ENCODE data around the gene GPHN. TPM values are rescaled to one million over a fixed set of nuclear protein-coding genes. Genes with fewer than 3 reads are reported as not detected.

Gene GPHN
- polyA plus RNA-seq, 2 of the 4 experiments (the other 2 are of a cell fraction) = 12.7 to 15.5 TPM

GRCh38 chr14:67158566-67158965, 650.6 kb downstream of the GPHN start:
- Histone ChIP-seq H3K9me3 (no peaks in the 10 kb centered on the region), H3K27ac (no peak overlapping the region), H3K4me3 (no peak overlapping the region), H3K4me1 (no peaks in the 10 kb centered on the region), H3K4me2 (no peak overlapping the region)
- TF ChIP-seq, protein P1, sequence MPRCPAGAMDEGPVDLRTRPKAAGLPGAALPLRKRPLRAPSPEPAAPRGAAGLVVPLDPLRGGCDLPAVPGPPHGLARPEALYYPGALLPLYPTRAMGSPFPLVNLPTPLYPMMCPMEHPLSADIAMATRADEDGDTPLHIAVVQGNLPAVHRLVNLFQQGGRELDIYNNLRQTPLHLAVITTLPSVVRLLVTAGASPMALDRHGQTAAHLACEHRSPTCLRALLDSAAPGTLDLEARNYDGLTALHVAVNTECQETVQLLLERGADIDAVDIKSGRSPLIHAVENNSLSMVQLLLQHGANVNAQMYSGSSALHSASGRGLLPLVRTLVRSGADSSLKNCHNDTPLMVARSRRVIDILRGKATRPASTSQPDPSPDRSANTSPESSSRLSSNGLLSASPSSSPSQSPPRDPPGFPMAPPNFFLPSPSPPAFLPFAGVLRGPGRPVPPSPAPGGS (IDR thresholded peaks at IDR 0.05) = no peak
- TF ChIP-seq MYC (IDR thresholded peaks at IDR 0.05; ENCODE audit: borderline replicate concordance, low read length) = no peak
- TF ChIP-seq POLR2A (IDR thresholded peaks at IDR 0.05; ENCODE audit: low read length) = no peak
- POLR2A ChIA-PET = no interaction called here
- no peak for ATAC-seq
- no peak for DNase-seq (ENCODE audit: low read depth in 1 of 2, low spot score in 1 of 2)
- no peak for FAIRE-seq
- CTCF ChIA-PET = interaction anchor here (1.0 to 1.9 kb wide), 2 partner anchors 8 to 126 kb away, joined by 4 to 7 read pairs; no protein-coding TSS in a partner anchor

GRCh38 chr14:67162385-67162784, 654.4 kb downstream of the GPHN start:
- peaks cover 4% of the 10 kb centered on the region for H3K4me1 ChIP-seq
- ChIA-PET POLR2A (no interaction called here), CTCF (interaction anchor here (1.0 to 1.9 kb wide), 3 partner anchors 123 to 803 kb away, joined by 3 to 9 read pairs (median 4); no protein-coding TSS in a partner anchor)
- ATAC-seq (no peak), DNase-seq (ENCODE audit: low read depth in 1 of 2, low spot score in 1 of 2) (no peak), FAIRE-seq (peak; percentile 46)
- no peak overlapping the region for H3K4me2 ChIP-seq
- WGBS (ENCODE audit: missing lambda C conversion rate) = 70% methylated on average over 4 of the region's 4 CpGs
- peak in 1 of 2 experiments; percentile 42; a peak in 2 of 4 replicates for TF ChIP-seq CEBPB (IDR thresholded peaks at IDR 0.05)
- no peak for TF ChIP-seq KDM5A (IDR thresholded peaks at IDR 0.05)
- TF ChIP-seq NR3C1 (IDR thresholded peaks at IDR 0.05) = no peak
- H3K9me3 ChIP-seq = no peaks in the 10 kb centered on the region
- H3K27ac ChIP-seq = no peak overlapping the region
- no peak overlapping the region for H3K4me3 ChIP-seq

DNA sequence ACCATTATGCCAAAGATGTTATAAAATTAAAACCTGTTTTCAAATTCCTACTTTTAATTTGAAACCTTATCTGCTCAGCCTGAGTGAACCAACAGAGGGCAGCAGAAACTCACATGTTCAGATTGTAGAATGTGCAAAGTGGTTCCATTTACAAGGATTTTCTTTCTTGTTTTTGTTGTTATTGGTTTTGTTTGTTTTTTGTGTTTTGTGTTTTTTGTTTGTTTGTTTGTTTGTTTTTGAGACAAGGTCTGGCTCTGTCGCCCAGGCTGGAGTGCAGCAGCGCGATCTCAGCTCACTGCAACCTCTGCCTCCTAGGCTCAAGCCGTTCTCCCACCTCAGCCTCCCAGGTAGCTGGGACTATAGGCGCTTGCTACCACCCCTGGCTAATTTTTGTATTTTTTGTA, 658.5 kb downstream of the GPHN start:
- POLR2A ChIA-PET = no interaction called here

More for the DNA sequence above, 658.5 kb downstream of the GPHN start:
- peak in 1 of 2 experiments; percentile 64 for DNase-seq (ENCODE audit: low read depth in 1 of 2, low spot score in 1 of 2)
- no peak for TF ChIP-seq CEBPB (IDR thresholded peaks at IDR 0.05)
- TF ChIP-seq CTCF (IDR thresholded peaks at IDR 0.05) = peak; percentile 96
- TF ChIP-seq RAD21 (conservative IDR thresholded peaks at IDR 0.05 in 1 of 2, IDR thresholded peaks at IDR 0.05 in 1 of 2) = peak; percentile 97 to 98
- no peak for TF ChIP-seq NPAS2 (CRISPR knock-in tag; IDR thresholded peaks at IDR 0.05; ENCODE audit: borderline replicate concordance)
- no peak for TF ChIP-seq RNF2 (IDR thresholded peaks at IDR 0.05; ENCODE audit: borderline replicate concordance, low read depth)
- peak; percentile 96 for TF ChIP-seq SMC3 (IDR thresholded peaks at IDR 0.05)
- TF ChIP-seq, protein P2, sequence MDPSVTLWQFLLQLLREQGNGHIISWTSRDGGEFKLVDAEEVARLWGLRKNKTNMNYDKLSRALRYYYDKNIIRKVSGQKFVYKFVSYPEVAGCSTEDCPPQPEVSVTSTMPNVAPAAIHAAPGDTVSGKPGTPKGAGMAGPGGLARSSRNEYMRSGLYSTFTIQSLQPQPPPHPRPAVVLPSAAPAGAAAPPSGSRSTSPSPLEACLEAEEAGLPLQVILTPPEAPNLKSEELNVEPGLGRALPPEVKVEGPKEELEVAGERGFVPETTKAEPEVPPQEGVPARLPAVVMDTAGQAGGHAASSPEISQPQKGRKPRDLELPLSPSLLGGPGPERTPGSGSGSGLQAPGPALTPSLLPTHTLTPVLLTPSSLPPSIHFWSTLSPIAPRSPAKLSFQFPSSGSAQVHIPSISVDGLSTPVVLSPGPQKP (IDR thresholded peaks at IDR 0.05; ENCODE audit: low read depth, low read length) = no peak
- no peak for TF ChIP-seq MAFK (IDR thresholded peaks at IDR 0.05; ENCODE audit: partially characterized antibody)
- no peak for TF ChIP-seq NR3C1 (IDR thresholded peaks at IDR 0.05)
- no peak overlapping the region for H3K4me2 ChIP-seq
- ATAC-seq = peak; percentile 76 to 78; a peak in 5 of 6 replicates
- no peaks in the 10 kb centered on the region for H3K9me3 ChIP-seq
- WGBS (ENCODE audit: missing lambda C conversion rate) = 89% methylated on average over 5 of the region's 5 CpGs
- peak overlapping the region in 1 of 2 experiments; percentile 25; a peak in 2 of 6 replicates for H3K27ac ChIP-seq
- peak; percentile 28 for FAIRE-seq
- H3K4me1 ChIP-seq = peaks cover 13% of the 10 kb centered on the region
- CTCF ChIA-PET = interaction anchor here (0.6 to 5.3 kb wide), 42 partner anchors 9 to 542 kb away, joined by 3 to 82 read pairs (median 4); partner anchors contain the start of genes ATP6V1D and EIF2S1
- no peak overlapping the region for H3K4me3 ChIP-seq

Measured in A549 (cell line).